ENCODE results near the gene IDS. TPM values are rescaled to one million over a fixed set of nuclear protein-coding genes. Genes with fewer than 3 reads are reported as not detected.
"Not testable (repeated sequence)": the region's sequence is repeated elsewhere in the genome, so short reads cannot be mapped to it uniquely, and the experiment has no call there.

IDS gene
- 78.7 TPM for total RNA-seq (2021; ENCODE audit: unreplicated experiment)
- 78.4 TPM for polyA plus RNA-seq (2012; ENCODE audit: insufficient read length)
- Bru-seq, nascent RNA: percentile 91 among the genes with signal in this experiment
- percentile 98 among the genes with signal in this experiment for BruChase-seq, experiment 1, labeled RNA remaining after a 2-hour chase
- percentile 99 among the genes with signal in this experiment for BruChase-seq, experiment 2, labeled RNA remaining after a 6-hour chase
- long read RNA-seq, full-length matches to known transcripts: 35 of 88 reads
- long read RNA-seq, partial matches to known transcripts: 4 of 88 reads
- long read RNA-seq, other reads (novel, unspliced or antisense): 49 of 88 reads

GRCh38 chrX:149504915-149505651, at the start of gene IDS:
IDS (minus strand) TSS chrX:149505306; CDS start chrX:149505137, 169 bp downstream.
- H3K4me3 ChIP-seq (ENCODE audit: low read depth in 2 of 2, low read length in 2 of 2): peak within 1 kb of the TSS; percentile 61 to 90
- H3K36me3 ChIP-seq (ENCODE audit: control insufficient read depth, insufficient read depth, low read length): no peaks in the 10 kb centered on the region
- H3K4me1 ChIP-seq (ENCODE audit: control insufficient read depth, insufficient read depth, low read length): peaks cover 7% of the 10 kb centered on the region; the same call in 1 of the 2 replicates
- TF ChIP-seq SIN3A (IDR thresholded peaks at IDR 0.05; ENCODE audit: borderline replicate concordance, insufficient read depth, low read depth, low read length) (peak; percentile 70; the same call in 1 of the 2 replicates), REST (IDR thresholded peaks at IDR 0.05; ENCODE audit: insufficient read depth in 1 of 2, low read depth in 2 of 2, low read length in 1 of 2) (no peak), CTCF (IDR thresholded peaks at IDR 0.05) (no peak), POLR2AphosphoS5 (IDR thresholded peaks at IDR 0.05; ENCODE audit: low read depth, low read length) (peak; percentile 94), TCF7L2 (IDR thresholded peaks at IDR 0.05; ENCODE audit: low read depth, low read length) (no peak)
- intact Hi-C loops (cut with micrococcal nuclease; ENCODE audit: unreplicated experiment): no loop called here
- H3K27me3 ChIP-seq (ENCODE audit: control insufficient read depth, insufficient read depth, low read length): no peaks in the 10 kb centered on the region
- ChIA-PET CTCF (no interaction called here), POLR2A (no interaction called here)
- ATAC-seq (peak; percentile 99), DNase-seq (ENCODE audit: low read depth, low spot score) (no peak)
- no peaks in the 10 kb centered on the region for H3K9me3 ChIP-seq (ENCODE audit: control insufficient read depth, insufficient read depth, low read depth, low read length)
- no TSS peak for BruUV-seq (replicated peaks)
- in situ Hi-C loops (cut with HindIII; ENCODE audit: low pct_unique_long_range_greater_than_20kb, low sequenced_read_pairs): loop anchor here (25.0 kb wide), 1 partner anchor 1132 kb away; no protein-coding TSS in a partner anchor
- H3K27ac ChIP-seq (ENCODE audit: low read length): peak within 1 kb of the TSS; percentile 74

- H3K4me3 ChIP-seq (ENCODE audit: low read depth in 2 of 2, low read length in 2 of 2); CTCF ChIA-PET; POLR2A ChIA-PET; H3K36me3 ChIP-seq (ENCODE audit: control insufficient read depth, insufficient read depth, low read length); H3K9me3 ChIP-seq (ENCODE audit: control insufficient read depth, insufficient read depth, low read depth, low read length); H3K4me1 ChIP-seq (ENCODE audit: control insufficient read depth, insufficient read depth, low read length); H3K27ac ChIP-seq (ENCODE audit: low read length); H3K27me3 ChIP-seq (ENCODE audit: control insufficient read depth, insufficient read depth, low read length); DNase-seq (ENCODE audit: low read depth, low spot score); BruUV-seq (replicated peaks); intact Hi-C loops (cut with micrococcal nuclease; ENCODE audit: unreplicated experiment); in situ Hi-C loops (cut with HindIII; ENCODE audit: low pct_unique_long_range_greater_than_20kb, low sequenced_read_pairs): not testable (repeated sequence)
- 0 out of 2 replicates have a peak, but pooled peaks have one; percentile 29 for ATAC-seq
These were observed 46.8 kb upstream of the IDS start for GRCh38 chrX:149551939-149552248.

- H3K27me3 ChIP-seq (ENCODE audit: control insufficient read depth, insufficient read depth, low read length); H3K9me3 ChIP-seq (ENCODE audit: control insufficient read depth, insufficient read depth, low read depth, low read length); H3K4me3 ChIP-seq (ENCODE audit: low read depth in 2 of 2, low read length in 2 of 2); ATAC-seq; POLR2A ChIA-PET; CTCF ChIA-PET; in situ Hi-C loops (cut with HindIII; ENCODE audit: low pct_unique_long_range_greater_than_20kb, low sequenced_read_pairs); H3K27ac ChIP-seq (ENCODE audit: low read length); DNase-seq (ENCODE audit: low read depth, low spot score); intact Hi-C loops (cut with micrococcal nuclease; ENCODE audit: unreplicated experiment); H3K4me1 ChIP-seq (ENCODE audit: control insufficient read depth, insufficient read depth, low read length); H3K36me3 ChIP-seq (ENCODE audit: control insufficient read depth, insufficient read depth, low read length); BruUV-seq (replicated peaks): not testable (repeated sequence)
These were observed 46.3 kb upstream of the IDS start for GRCh38 chrX:149551245-149551938.

GRCh38 chrX:149550454-149550853, 45.3 kb upstream of the IDS start:
- ATAC-seq; in situ Hi-C loops (cut with HindIII; ENCODE audit: low pct_unique_long_range_greater_than_20kb, low sequenced_read_pairs): not testable (repeated sequence)

GRCh38 chrX:149549701-149550100, 44.6 kb upstream of the IDS start, which contains the start of gene HSFX3:
HSFX3 (minus strand) TSS chrX:149549924; CDS start chrX:149549852, 72 bp downstream.
- H3K36me3 ChIP-seq (ENCODE audit: control insufficient read depth, insufficient read depth, low read length); H3K4me3 ChIP-seq (ENCODE audit: low read depth in 2 of 2, low read length in 2 of 2); H3K27ac ChIP-seq (ENCODE audit: low read length); ATAC-seq; H3K9me3 ChIP-seq (ENCODE audit: control insufficient read depth, insufficient read depth, low read depth, low read length); POLR2A ChIA-PET; H3K4me1 ChIP-seq (ENCODE audit: control insufficient read depth, insufficient read depth, low read length); H3K27me3 ChIP-seq (ENCODE audit: control insufficient read depth, insufficient read depth, low read length); intact Hi-C loops (cut with micrococcal nuclease; ENCODE audit: unreplicated experiment); CTCF ChIA-PET; in situ Hi-C loops (cut with HindIII; ENCODE audit: low pct_unique_long_range_greater_than_20kb, low sequenced_read_pairs); BruUV-seq (replicated peaks); DNase-seq (ENCODE audit: low read depth, low spot score): not testable (repeated sequence)

More at GRCh38 chrX:149550454-149550853, 45.3 kb upstream of the IDS start:
- H3K4me1 ChIP-seq (ENCODE audit: control insufficient read depth, insufficient read depth, low read length); POLR2A ChIA-PET; H3K4me3 ChIP-seq (ENCODE audit: low read depth in 2 of 2, low read length in 2 of 2); intact Hi-C loops (cut with micrococcal nuclease; ENCODE audit: unreplicated experiment); CTCF ChIA-PET; H3K36me3 ChIP-seq (ENCODE audit: control insufficient read depth, insufficient read depth, low read length); H3K27ac ChIP-seq (ENCODE audit: low read length); BruUV-seq (replicated peaks); H3K27me3 ChIP-seq (ENCODE audit: control insufficient read depth, insufficient read depth, low read length); H3K9me3 ChIP-seq (ENCODE audit: control insufficient read depth, insufficient read depth, low read depth, low read length); DNase-seq (ENCODE audit: low read depth, low spot score): not testable (repeated sequence)

All from Panc1 (cell line).